GM12878 (cell line): Measurements from ENCODE around the gene VIPR2. TPM values are rescaled to one million over a fixed set of nuclear protein-coding genes. Genes with fewer than 3 reads are reported as not detected.

Experiments used
- ATAC-seq: fragments of 200-7000 bp; cut with Tn5 transposase; 3 replicates; pipeline ENCODE4 v1.9.1; 2020; ENCODE audit warnings: mild to moderate bottlenecking, moderate library complexity
- BruUV-seq: library from RNA; stranded (reverse); fragments of 400-500 nt; replicated peaks from 2 replicates; lab custom pipeline; 2021; lab: Mats Ljungman, UMichigan
- CTCF ChIA-PET: fragments of 300-600 bp; sonication (Branson Sonifier 250); formaldehyde crosslinking; extraction: SDS; loops from one replicate; lab custom pipeline; 2021; ENCODE audit warnings: inconsistent platforms; lab: Yijun Ruan, JAX
- POLR2A ChIA-PET: fragments of 350-600 bp; formaldehyde crosslinking; extraction: SDS; loops from one replicate; lab custom pipeline; 2021; ENCODE audit warnings: inconsistent platforms; lab: Charles Lee
- RAD21 ChIA-PET: fragments of 300-600 bp; sonication (Branson Sonifier 250); formaldehyde crosslinking; loops from one replicate; lab custom pipeline; 2023; ENCODE audit warnings: antibody characterized with exemption; ENCODE audit not compliant: unreplicated experiment; lab: Charles Lee
- SMC1A ChIA-PET: fragments of 300-600 bp; sonication (Branson Sonifier 250); formaldehyde crosslinking; loops from one replicate; lab custom pipeline; 2023; ENCODE audit not compliant: unreplicated experiment, uncharacterized antibody; lab: Charles Lee
- DNase-seq: peaks from one replicate; pipeline ENCODE4 v3.0.0-alpha.2; 2011; ENCODE audit warnings: low read depth, low spot score
- FAIRE-seq: peaks from 3 replicates; lab custom pipeline; 2011; peaks lifted over from hg19 to GRCh38; lab: Jason Lieb, UNC
- H2AFZ ChIP-seq: 2 replicates; pipeline ENCODE4 v1.6.0; 2011; ENCODE audit warnings: low read depth, low read length, control low read depth; ENCODE audit not compliant: control insufficient read depth
- H3K27ac ChIP-seq: 2 replicates; pipeline ENCODE4 v1.5.1; 2011; ENCODE audit warnings: control low read depth; ENCODE audit not compliant: control insufficient read depth, insufficient read depth
- H3K27me3 ChIP-seq, 2 experiments: replicated peaks in 1 of 2; 2 replicates each; pipeline versions ENCODE4 v1.6.0 to v1.6.1; 2011; ENCODE audit warnings: low read length in 1 of 2; ENCODE audit not compliant: control insufficient read depth in 2 of 2, insufficient read depth in 2 of 2
- H3K36me3 ChIP-seq, 2 experiments: 2 replicates each; pipeline ENCODE4 v1.5.1; 2011; ENCODE audit warnings: low read length in 1 of 2; ENCODE audit not compliant: control insufficient read depth in 2 of 2, insufficient read depth in 2 of 2
- H3K4me1 ChIP-seq: 2 replicates; pipeline ENCODE4 v1.6.1; 2011; ENCODE audit warnings: mild to moderate bottlenecking, low read length, moderate library complexity, mixed read lengths; ENCODE audit not compliant: control insufficient read depth, insufficient read depth
- H3K4me2 ChIP-seq: 2 replicates; pipeline ENCODE4 v1.6.0; 2011; ENCODE audit warnings: control low read depth; ENCODE audit not compliant: control insufficient read depth, insufficient read depth
- H3K4me3 ChIP-seq: fragments of 200-600 bp; sonication (generic); 2 replicates; pipeline ENCODE4 v1.5.1; 2016
- H3K79me2 ChIP-seq: 2 replicates; pipeline ENCODE4 v1.6.0; 2011; ENCODE audit warnings: low read length; ENCODE audit not compliant: control insufficient read depth, insufficient read depth
- H3K9ac ChIP-seq: 2 replicates; pipeline ENCODE4 v1.8.0; 2011; ENCODE audit warnings: low read length, control low read depth, mixed read lengths; ENCODE audit not compliant: control insufficient read depth, insufficient read depth
- H3K9me3 ChIP-seq: replicated peaks from 3 replicates; pipeline ENCODE4 v1.5.1; 2011; ENCODE audit warnings: mild to moderate bottlenecking, low read length; ENCODE audit not compliant: control insufficient read depth, insufficient read depth
- H4K20me1 ChIP-seq: 2 replicates; pipeline ENCODE4 v1.6.0; 2011; ENCODE audit not compliant: control insufficient read depth, insufficient read depth
- CBX3 ChIP-seq: fragments of 200-600 bp; sonication (generic); IDR thresholded peaks from 2 replicates; pipeline ENCODE4 v1.6.1; 2016; ENCODE audit warnings: low read depth, borderline replicate concordance
- CEBPZ ChIP-seq: fragments of 150-350 bp; IDR thresholded peaks from 2 replicates; pipeline ENCODE4 v1.6.1; 2016; ENCODE audit warnings: low read depth, low read length
- DPF2 ChIP-seq: fragments of 450-650 bp; IDR thresholded peaks from 2 replicates; pipeline ENCODE4 v1.6.1; 2017; ENCODE audit warnings: mild to moderate bottlenecking
- FOXK2 ChIP-seq: fragments of 450-650 bp; IDR thresholded peaks from 2 replicates; pipeline ENCODE4 v1.6.1; 2017; ENCODE audit warnings: mild to moderate bottlenecking, moderate library complexity
- HDAC6 ChIP-seq: fragments of 200-600 bp; sonication (generic); IDR thresholded peaks from one replicate; pipeline ENCODE4 v1.8.0; 2017; ENCODE audit warnings: antibody characterized with exemption; ENCODE audit not compliant: unreplicated experiment
- IKZF2 ChIP-seq, 2 experiments: fragments of 450-650 bp; IDR thresholded peaks; 2 replicates each; pipeline ENCODE4 v1.6.1; 2017; ENCODE audit warnings: mild to moderate bottlenecking in 2 of 2, moderate library complexity in 2 of 2
- MEF2B ChIP-seq: fragments of 450-650 bp; IDR thresholded peaks from 2 replicates; pipeline ENCODE4 v1.6.1; 2018; ENCODE audit warnings: mild to moderate bottlenecking, moderate library complexity; ENCODE audit not compliant: partially characterized antibody, poor library complexity, severe bottlenecking
- RBBP5 ChIP-seq: fragments of 200-600 bp; sonication (generic); conservative IDR thresholded peaks from 2 replicates; pipeline ENCODE4 v1.6.1; 2016
- SUZ12 ChIP-seq: fragments of 200-600 bp; sonication (generic); IDR thresholded peaks from one replicate; pipeline ENCODE4 v1.6.1; 2018; ENCODE audit warnings: antibody characterized with exemption, mild to moderate bottlenecking; ENCODE audit not compliant: unreplicated experiment
- TARDBP ChIP-seq: IDR thresholded peaks from 2 replicates; pipeline ENCODE4 v1.6.1; 2016; ENCODE audit warnings: borderline replicate concordance
- WGBS: methylation state at CpG from one replicate; pipeline ENCODE4 v1.1.6; 2016; ENCODE audit warnings: low lambda C conversion rate; ENCODE audit not compliant: insufficient replicate concordance, insufficient coverage; ENCODE audit errors: missing lambda C conversion rate; 5-methylcytosine and 5-hydroxymethylcytosine counted together
- in situ Hi-C: fragments of 300-500 bp; cut with MboI; formaldehyde crosslinking; loops from 9 replicates; pipeline ENCODE4 v1.14.3; 2018; ENCODE audit warnings: mixed read lengths
- intact Hi-C: fragments of 100-400 bp; cut with micrococcal nuclease; formaldehyde crosslinking; loops from one replicate; pipeline ENCODE4 v1.14.2; 2022; ENCODE audit not compliant: unreplicated experiment
- polyA plus RNA-seq, 11 experiments: library from polyadenylated mRNA; depleted of rRNA in 4 of 11; unstranded in 6 of 11; stranded (reverse) in 5 of 11; fragments of >200 nt; fragmentation: Nextera tagmentation in 4 of 11; fragmentation: Illumina TruSeq in 1 of 11; extraction: Ambion mirVana in 4 of 11; extraction: Trizol in 1 of 11; gene quantifications; 1 replicate in 1 of 11; 2 replicates in 10 of 11; pipeline versions ENCODE4 v1.2.1 to v1.2.3, GENCODE V29; 2011 to 2016; ENCODE audit warnings: inconsistent platforms in 2 of 11, missing spikeins in 2 of 11, low read depth in 1 of 11
- total RNA-seq, 4 experiments: library from RNA; depleted of rRNA in 3 of 4; stranded (reverse); fragments of >200 nt in 3 of 4; fragmentation: Illumina TruSeq in 1 of 4; extraction: Trizol in 1 of 4; gene quantifications; 2 replicates each; pipeline versions ENCODE4 v1.2.1 to v1.2.3, GENCODE V29; 2013 to 2021
- TF ChIP-seq, protein P1 (sequence below): fragments of 450-650 bp; IDR thresholded peaks from 2 replicates; pipeline ENCODE4 v1.6.1; 2014; ENCODE audit warnings: mild to moderate bottlenecking

The VIPR2 gene
- total and polyA plus RNA-seq, 10 of the 15 experiments (the other 5 are each of a cell fraction or from before 2014, with no cell fraction given) = not detected

DNA sequence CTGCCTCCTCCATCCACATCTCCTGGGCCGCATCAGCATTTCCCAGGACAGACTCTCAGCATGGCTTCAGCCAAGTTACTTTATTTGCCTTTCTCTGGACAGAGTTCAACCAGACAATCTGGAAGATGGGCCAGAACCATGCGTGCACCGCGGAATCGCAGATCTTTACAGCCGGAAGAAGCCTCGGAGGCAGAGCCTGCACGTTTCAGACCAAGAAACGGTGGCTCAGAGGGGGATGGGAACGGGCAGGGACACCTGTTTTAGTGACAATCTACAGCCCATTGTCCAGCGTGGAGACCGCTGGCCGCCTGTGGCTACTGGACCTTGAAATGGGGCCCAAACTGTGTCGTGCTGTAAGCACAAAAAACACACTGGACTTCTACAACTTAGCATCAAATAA, 3.5 kb downstream of the VIPR2 start:
- TF ChIP-seq DPF2 (no peak), CEBPZ (no peak), MEF2B (no peak), TARDBP (no peak), RBBP5 (no peak), SUZ12 (no peak), IKZF2 (IDR thresholded peaks at IDR 0.05) (no peak), CBX3 (no peak), HDAC6 (no peak), FOXK2 (no peak)
- TF ChIP-seq, protein P1, sequence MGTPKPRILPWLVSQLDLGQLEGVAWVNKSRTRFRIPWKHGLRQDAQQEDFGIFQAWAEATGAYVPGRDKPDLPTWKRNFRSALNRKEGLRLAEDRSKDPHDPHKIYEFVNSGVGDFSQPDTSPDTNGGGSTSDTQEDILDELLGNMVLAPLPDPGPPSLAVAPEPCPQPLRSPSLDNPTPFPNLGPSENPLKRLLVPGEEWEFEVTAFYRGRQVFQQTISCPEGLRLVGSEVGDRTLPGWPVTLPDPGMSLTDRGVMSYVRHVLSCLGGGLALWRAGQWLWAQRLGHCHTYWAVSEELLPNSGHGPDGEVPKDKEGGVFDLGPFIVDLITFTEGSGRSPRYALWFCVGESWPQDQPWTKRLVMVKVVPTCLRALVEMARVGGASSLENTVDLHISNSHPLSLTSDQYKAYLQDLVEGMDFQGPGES = no peak
- TF ChIP-seq, all 136 proteins: peak for 0
- H3K4me3 ChIP-seq = no peak overlapping the region
- no peak for FAIRE-seq
- ATAC-seq = no peak
- ChIA-PET POLR2A (no interaction called here), CTCF (no interaction called here), SMC1A (no interaction called here), RAD21 (no interaction called here)
- intact Hi-C loops = no loop called here
- no peak overlapping the region for H3K9ac ChIP-seq
- no peaks in the 10 kb centered on the region for H3K79me2 ChIP-seq
- in situ Hi-C loops = no loop called here
- no peak overlapping the region for H2AFZ ChIP-seq
- no peaks in the 10 kb centered on the region for H3K4me1 ChIP-seq
- 35% methylated on average over 14 of the region's 14 CpGs for WGBS
- no peak overlapping the region for H3K4me2 ChIP-seq
- H3K36me3 ChIP-seq = no peaks in the 10 kb centered on the region
- H3K9me3 ChIP-seq = no peaks in the 10 kb centered on the region; the same call in 2 of the 3 replicates
- DNase-seq = no peak
- no TSS peak for BruUV-seq
- no peak overlapping the region for H3K27ac ChIP-seq
- H4K20me1 ChIP-seq = no peaks in the 10 kb centered on the region
- no peaks in the 10 kb centered on the region for H3K27me3 ChIP-seq
